Camera-type eye (tissue), 1 donor: ENCODE measurements around the gene HMGB3. TPM values are rescaled to one million over a fixed set of nuclear protein-coding genes. Genes with fewer than 3 reads are reported as not detected.

Source experiments
- total RNA-seq: library from RNA; depleted of rRNA; stranded (reverse); fragments of >200 nt; gene quantifications from one replicate; pipeline ENCODE4 v1.2.3, GENCODE V29; 2014

HMGB3 gene
- 33.9 TPM for total RNA-seq

GRCh38 chrX:150982788-150983520 lies at the start of gene HMGB3:
Gene HMGB3, plus strand, starts transcription at chrX:150983335. Its CDS starts 2,265 bp downstream, at chrX:150985600.

Other genes with a start within 250 kb of the HMGB3 start
- gene CD99L2, start 84.7 kb upstream of the HMGB3 start, total RNA-seq: 41.2 TPM
- gene GPR50, start 193.2 kb downstream of the HMGB3 start, total RNA-seq: not detected